Liver (tissue), 9 donors: ENCODE measurements around the gene MED26. TPM values are rescaled to one million over a fixed set of nuclear protein-coding genes. Genes with fewer than 3 reads are reported as not detected.
"Not testable (repeated sequence)": the region's sequence is repeated elsewhere in the genome, so short reads cannot be mapped to it uniquely, and the experiment has no call there.

Experiments used
- DNase-seq: peaks from one replicate; pipeline ENCODE4 v3.0.0-alpha.2; 2017; ENCODE audit warnings: low spot score
- H3K27ac ChIP-seq, 2 donors: one replicate each; pipeline ENCODE4 v1.7.0; 2013; ENCODE audit warnings: inconsistent platforms in 2 of 2, low read length in 2 of 2, control low read depth in 1 of 2, low read depth in 1 of 2, mild to moderate bottlenecking in 1 of 2
- H3K27me3 ChIP-seq, 4 donors: one replicate each; pipeline versions ENCODE4 v1.6.1 to v1.7.0; 2013; ENCODE audit warnings: low read length in 3 of 4, inconsistent platforms in 1 of 4, mild to moderate bottlenecking in 1 of 4, moderate library complexity in 1 of 4; ENCODE audit not compliant: control insufficient read depth in 4 of 4, insufficient read depth in 4 of 4
- H3K36me3 ChIP-seq, 4 donors: one replicate each; pipeline versions ENCODE4 v1.6.1 to v1.7.0; 2013; ENCODE audit warnings: low read length in 3 of 4, mild to moderate bottlenecking in 3 of 4, low read depth in 1 of 4, moderate library complexity in 1 of 4; ENCODE audit not compliant: control insufficient read depth in 4 of 4, insufficient read depth in 3 of 4
- H3K4me1 ChIP-seq, 4 donors: one replicate each; pipeline versions ENCODE4 v1.6.1 to v1.7.0; 2013; ENCODE audit warnings: low read length in 3 of 4, mild to moderate bottlenecking in 3 of 4, moderate library complexity in 1 of 4; ENCODE audit not compliant: control insufficient read depth in 4 of 4, insufficient read depth in 4 of 4
- H3K4me3 ChIP-seq, 3 donors: one replicate each; pipeline versions ENCODE4 v1.6.1 to v1.7.0; 2013; ENCODE audit warnings: low read length in 3 of 3, control low read depth in 1 of 3, low read depth in 1 of 3, mild to moderate bottlenecking in 1 of 3
- H3K9ac ChIP-seq, 2 donors: one replicate each; pipeline ENCODE4 v1.7.0; 2013; ENCODE audit warnings: low read length in 2 of 2, mild to moderate bottlenecking in 2 of 2, moderate library complexity in 2 of 2, control low read depth in 1 of 2, low read depth in 1 of 2
- H3K9me3 ChIP-seq, 4 donors: one replicate each; pipeline versions ENCODE4 v1.6.1 to v1.7.0; 2013; ENCODE audit warnings: low read length in 3 of 4; ENCODE audit not compliant: control insufficient read depth in 4 of 4
- ATF3 ChIP-seq: IDR thresholded peaks from 2 replicates; pipeline ENCODE4 v1.6.1; 2016; ENCODE audit warnings: antibody characterized with exemption
- CTCF ChIP-seq: fragments of 150-350 bp; IDR thresholded peaks from 2 replicates; pipeline ENCODE4 v1.5.1; 2017; ENCODE audit warnings: improper control_type of control experiment, low read depth, low read length; ENCODE audit not compliant: missing input control
- EGR1 ChIP-seq, 2 donors: IDR thresholded peaks; 2 replicates each; pipeline ENCODE4 v1.6.1; 2016 to 2018; ENCODE audit warnings: antibody characterized with exemption in 2 of 2, low read depth in 2 of 2
- FOXA1 ChIP-seq: IDR thresholded peaks from 2 replicates; pipeline ENCODE4 v1.6.1; 2016; ENCODE audit warnings: antibody characterized with exemption
- FOXA2 ChIP-seq: IDR thresholded peaks from 2 replicates; pipeline ENCODE4 v1.6.1; 2016; ENCODE audit warnings: antibody characterized with exemption
- GABPA ChIP-seq, 2 donors: IDR thresholded peaks in 1 of 2; conservative IDR thresholded peaks in 1 of 2; 2 replicates each; pipeline ENCODE4 v1.6.1; 2016; ENCODE audit warnings: antibody characterized with exemption in 2 of 2, mild to moderate bottlenecking in 1 of 2, moderate library complexity in 1 of 2
- HNF4A ChIP-seq, 2 donors: conservative IDR thresholded peaks; 2 replicates each; pipeline ENCODE4 v1.6.1; 2016; ENCODE audit warnings: antibody characterized with exemption in 2 of 2, mild to moderate bottlenecking in 2 of 2
- HNF4G ChIP-seq: IDR thresholded peaks from 2 replicates; pipeline ENCODE4 v1.6.1; 2016; ENCODE audit warnings: antibody characterized with exemption
- JUND ChIP-seq, 2 donors: IDR thresholded peaks; 2 replicates each; pipeline ENCODE4 v1.6.1; 2016; ENCODE audit warnings: antibody characterized with exemption in 2 of 2
- MAX ChIP-seq: IDR thresholded peaks from 2 replicates; pipeline ENCODE4 v1.6.1; 2016; ENCODE audit warnings: antibody characterized with exemption
- NR2F2 ChIP-seq: IDR thresholded peaks from 2 replicates; pipeline ENCODE4 v1.6.1; 2016; ENCODE audit warnings: antibody characterized with exemption
- RAD21 ChIP-seq, 2 donors: IDR thresholded peaks; 2 replicates each; pipeline ENCODE4 v1.6.1; 2016; ENCODE audit warnings: antibody characterized with exemption in 2 of 2, mild to moderate bottlenecking in 2 of 2
- REST ChIP-seq: IDR thresholded peaks from 2 replicates; pipeline ENCODE4 v1.6.1; 2016; ENCODE audit warnings: antibody characterized with exemption, mild to moderate bottlenecking
- RXRA ChIP-seq, 2 donors: IDR thresholded peaks; 2 replicates each; pipeline ENCODE4 v1.6.1; 2017 to 2018; ENCODE audit warnings: antibody characterized with exemption in 2 of 2, mild to moderate bottlenecking in 1 of 2
- SP1 ChIP-seq: IDR thresholded peaks from 2 replicates; pipeline ENCODE4 v1.6.1; 2018; ENCODE audit warnings: antibody characterized with exemption, mild to moderate bottlenecking
- TAF1 ChIP-seq: conservative IDR thresholded peaks from 2 replicates; pipeline ENCODE4 v1.6.1; 2016; ENCODE audit warnings: antibody characterized with exemption, mild to moderate bottlenecking
- YY1 ChIP-seq: IDR thresholded peaks from 2 replicates; pipeline ENCODE4 v1.6.1; 2016; ENCODE audit warnings: antibody characterized with exemption, mild to moderate bottlenecking
- ZBTB33 ChIP-seq: IDR thresholded peaks from 2 replicates; pipeline ENCODE4 v1.6.1; 2016; ENCODE audit warnings: antibody characterized with exemption
- WGBS: extraction: QIAGEN DNeasy Blood & Tissue Kit; methylation state at CpG from one replicate; pipeline ENCODE4 v1.1.7; 2013; 5-methylcytosine and 5-hydroxymethylcytosine counted together
- polyA plus RNA-seq, 2 donors: library from polyadenylated mRNA; stranded (reverse) in 1 of 2; unstranded in 1 of 2; fragments of 200-250 nt in 1 of 2; fragments of >200 nt in 1 of 2; fragmentation: Nextera tagmentation in 1 of 2; extraction: Ambion mirVana in 1 of 2; gene quantifications; one replicate each; pipeline versions ENCODE4 v1.2.1 to v1.2.3, GENCODE V29; 2013 to 2015
- total RNA-seq, 2 donors: library from RNA; depleted of rRNA; stranded (reverse); fragments of >200 nt; gene quantifications; one replicate each; pipeline ENCODE4 v1.2.3, GENCODE V29; 2014
- donor health status: healthy.
- donor health status: healthy.
- donor health status: healthy.
- donor health status: healthy.
- donor health status: healthy.

MED26 gene
- total and polyA plus RNA-seq, 4 donors, result 1.5 to 3.8 (median 3.2) TPM

- no peak overlapping the region for H3K9ac ChIP-seq
- 55% methylated on average over 15 of the region's 15 CpGs for WGBS
- DNase-seq, result no peak
- H3K36me3 ChIP-seq, result peaks cover 0 to 9% (median 7%) of the 10 kb centered on the region in 4 donors
- H3K27ac ChIP-seq, result peak overlapping the region in 1 of 2 donors; percentile 54
- peak overlapping the region; percentile 37 to 66 (median 43) for H3K4me3 ChIP-seq
- H3K9me3 ChIP-seq, result peaks cover 0 to 4% (median 0%) of the 10 kb centered on the region in 4 donors
- no peaks in the 10 kb centered on the region for H3K4me1 ChIP-seq
- TF ChIP-seq RAD21 (IDR thresholded peaks at IDR 0.05), result peak in 1 of 2 donors; percentile 17
- no peak for TF ChIP-seq MAX
- TF ChIP-seq NR2F2, result no peak
- peak; percentile 17 to 30 for TF ChIP-seq HNF4A (conservative IDR thresholded peaks at IDR 0.05)
- peak; percentile 69 for TF ChIP-seq YY1
- peak; percentile 26 for TF ChIP-seq FOXA2
- TF ChIP-seq RXRA (IDR thresholded peaks at IDR 0.05), result peak in 1 of 2 donors; percentile 32
- no peaks in the 10 kb centered on the region for H3K27me3 ChIP-seq
Measured at GRCh38 chr19:16676101-16676798, 48.2 kb upstream of the MED26 start.

GRCh38 chr19:16673839-16674238 lies 45.8 kb upstream of the MED26 start:
- H3K9ac ChIP-seq, H3K4me3 ChIP-seq, H3K27me3 ChIP-seq, H3K27ac ChIP-seq, H3K36me3 ChIP-seq, H3K4me1 ChIP-seq, H3K9me3 ChIP-seq, DNase-seq: not testable (repeated sequence)
- WGBS, result 91% methylated on average over 4 of the region's 4 CpGs

- H3K9ac ChIP-seq, result no peak overlapping the region
- H3K4me3 ChIP-seq, result no peak overlapping the region
- no peaks in the 10 kb centered on the region for H3K27me3 ChIP-seq
- no peaks in the 10 kb centered on the region for H3K36me3 ChIP-seq
- no peaks in the 10 kb centered on the region for H3K9me3 ChIP-seq
- TF ChIP-seq REST, result no peak
- TF ChIP-seq JUND (IDR thresholded peaks at IDR 0.05), result no peak
- no peak for TF ChIP-seq SP1
- no peak for TF ChIP-seq GABPA (IDR thresholded peaks at IDR 0.05 in 1 of 2, conservative IDR thresholded peaks at IDR 0.05 in 1 of 2)
- no peak for TF ChIP-seq EGR1 (IDR thresholded peaks at IDR 0.05; ENCODE audit: low read depth in 2 of 2)
- no peak for TF ChIP-seq NR2F2
- no peak for TF ChIP-seq ZBTB33
- TF ChIP-seq ATF3, result no peak
- no peak for TF ChIP-seq YY1
- TF ChIP-seq RXRA (IDR thresholded peaks at IDR 0.05), result no peak
- TF ChIP-seq HNF4G, result no peak
- TF ChIP-seq TAF1, result no peak
- TF ChIP-seq CTCF, result no peak
- TF ChIP-seq RAD21 (IDR thresholded peaks at IDR 0.05), result no peak
- TF ChIP-seq HNF4A (conservative IDR thresholded peaks at IDR 0.05), result no peak
- TF ChIP-seq FOXA1, result no peak
- 90% methylated on average over 3 of the region's 3 CpGs for WGBS
- no peaks in the 10 kb centered on the region for H3K4me1 ChIP-seq
- DNase-seq, result no peak
- no peak overlapping the region for H3K27ac ChIP-seq
Measured at GRCh38 chr19:16673231-16673630, 45.2 kb upstream of the MED26 start.
